Measurements from ENCODE around the gene SERPINC1. TPM values are rescaled to one million over a fixed set of nuclear protein-coding genes. Genes with fewer than 3 reads are reported as not detected.

The SERPINC1 gene
- total and polyA plus RNA-seq, 2 of the 13 experiments (the other 11 are each of a cell fraction or from before 2014, with no cell fraction given) = 142 to 205 TPM

- TF ChIP-seq CREM (IDR thresholded peaks at IDR 0.05) = peak; percentile 56; the same call in 1 of the 2 replicates
- TF ChIP-seq CREM (CRISPR knock-in tag; IDR thresholded peaks at IDR 0.05) = no peak
- no peak for TF ChIP-seq ATF1 (CRISPR knock-in tag; IDR thresholded peaks at IDR 0.05)
- no peak for TF ChIP-seq ZNF224 (CRISPR knock-in tag; IDR thresholded peaks at IDR 0.05)
- TF ChIP-seq HOXD1 (CRISPR knock-in tag; IDR thresholded peaks at IDR 0.05) = no peak
- 0 out of 2 replicates have a peak, but pooled peaks have one; percentile 25 for TF ChIP-seq KLF12 (CRISPR knock-in tag; IDR thresholded peaks at IDR 0.05; ENCODE audit: borderline replicate concordance)
- TF ChIP-seq HDAC2 (CRISPR knock-in tag; IDR thresholded peaks at IDR 0.05) = 0 out of 2 replicates have a peak, but pooled peaks have one; percentile 18
- no peak for TF ChIP-seq RNF2 (conservative IDR thresholded peaks at IDR 0.05; ENCODE audit: low read depth)
- no peak for TF ChIP-seq TIGD3 (CRISPR knock-in tag; IDR thresholded peaks at IDR 0.05; ENCODE audit: borderline replicate concordance)
- TF ChIP-seq HNF4G (IDR thresholded peaks at IDR 0.05; ENCODE audit: borderline replicate concordance, low read depth, low read length) = peak; percentile 89
- TF ChIP-seq HNF4G (CRISPR knock-in tag; IDR thresholded peaks at IDR 0.05; ENCODE audit: borderline replicate concordance, low read depth) = no peak
- TF ChIP-seq HNF1B (CRISPR knock-in tag; IDR thresholded peaks at IDR 0.05) = peak; percentile 48; the same call in 1 of the 2 replicates
- TF ChIP-seq PATZ1 (CRISPR knock-in tag; IDR thresholded peaks at IDR 0.05) = peak; percentile 74
- TF ChIP-seq ZMAT3 (CRISPR knock-in tag; conservative IDR thresholded peaks at IDR 0.05) = peak; percentile 66; the same call in 1 of the 2 replicates
- TF ChIP-seq ZFP91 (CRISPR knock-in tag; IDR thresholded peaks at IDR 0.05; ENCODE audit: borderline replicate concordance) = no peak
- 0 out of 2 replicates have a peak, but pooled peaks have one; percentile 34 for TF ChIP-seq FOXP4 (CRISPR knock-in tag; IDR thresholded peaks at IDR 0.05)
- no peak for TF ChIP-seq U2AF1 (optimal IDR thresholded peaks at IDR 0.05; ENCODE audit: low read depth, low read length)
- no peak for TF ChIP-seq NFYB (CRISPR knock-in tag; IDR thresholded peaks at IDR 0.05)
- TF ChIP-seq ARID3A (IDR thresholded peaks at IDR 0.05; ENCODE audit: low read depth, low read length) = peak; percentile 62; the same call in 1 of the 2 replicates
- no peak for TF ChIP-seq MIER2 (CRISPR knock-in tag; IDR thresholded peaks at IDR 0.05)
- no peak for TF ChIP-seq NR1H2 (CRISPR knock-in tag; IDR thresholded peaks at IDR 0.05; ENCODE audit: borderline replicate concordance, low read depth)
Measured at GRCh38 chr1:173917149-173917548, at the start of gene SERPINC1 (continued).

Data from HepG2 (cell line).